SK-N-SH (cell line): Measurements from ENCODE around the gene EXOC4. TPM values are rescaled to one million over a fixed set of nuclear protein-coding genes. Genes with fewer than 3 reads are reported as not detected.

Experiments used
- CTCF ChIA-PET: fragments of 300-600, 350-600 bp; formaldehyde crosslinking; extraction: SDS; loops from one replicate; lab custom pipeline; 2021; lab: Yijun Ruan, JAX
- POLR2A ChIA-PET: fragments of 350-600 bp; sonication (Branson Sonifier 250); formaldehyde crosslinking; extraction: SDS; loops from one replicate; lab custom pipeline; 2020; ENCODE audit warnings: antibody characterized with exemption, inconsistent platforms; lab: Yijun Ruan, JAX
- DNase-seq: peaks from one replicate; pipeline ENCODE4 v3.0.0; 2012
- H2AFZ ChIP-seq: fragments of 200-600 bp; sonication (generic); 2 replicates; pipeline ENCODE4 v1.8.1; 2016; ENCODE audit warnings: antibody characterized with exemption, mild to moderate bottlenecking, low read depth
- H3F3A ChIP-seq: fragments of 200-600 bp; sonication (generic); replicated peaks from 2 replicates; pipeline ENCODE3; 2016; ENCODE audit warnings: antibody characterized with exemption, mild to moderate bottlenecking; ENCODE audit not compliant: insufficient read depth
- H3K27ac ChIP-seq, 2 experiments: fragments of 200-500 bp in 1 of 2; fragments of 200-600 bp in 1 of 2; sonication (Bioruptor generic) in 1 of 2; sonication (generic), shearing (Covaris generic) in 1 of 2; 2 replicates each; pipeline versions ENCODE4 v1.5.1 to v1.6.1; 2014 to 2016; ENCODE audit warnings: low read depth in 2 of 2, inconsistent platforms in 1 of 2, low read length in 1 of 2, mild to moderate bottlenecking in 1 of 2, mixed read lengths in 1 of 2
- H3K27me3 ChIP-seq: fragments of 200-600 bp; sonication (generic), shearing (Covaris generic); 2 replicates; pipeline ENCODE4 v1.6.1; 2016; ENCODE audit warnings: mixed run types; ENCODE audit not compliant: insufficient read depth
- H3K36me3 ChIP-seq, 2 experiments: fragments of 200-500 bp in 1 of 2; fragments of 200-600 bp in 1 of 2; sonication (Bioruptor generic) in 1 of 2; sonication (generic) in 1 of 2; replicated peaks in 1 of 2; 2 replicates each; pipeline versions ENCODE3 to v1.5.1; 2014 to 2016; ENCODE audit warnings: low read length in 1 of 2, mild to moderate bottlenecking in 1 of 2; ENCODE audit not compliant: insufficient read depth in 2 of 2, control insufficient read depth in 1 of 2
- H3K4me1 ChIP-seq, 2 experiments: fragments of 200-500 bp in 1 of 2; fragments of 200-600 bp in 1 of 2; sonication (Bioruptor generic) in 1 of 2; sonication (generic), shearing (Covaris generic) in 1 of 2; 2 replicates each; pipeline versions ENCODE4 v1.5.1 to v1.6.1; 2014 to 2016; ENCODE audit warnings: low read depth in 1 of 2, low read length in 1 of 2, mixed run types in 1 of 2; ENCODE audit not compliant: insufficient read depth in 2 of 2, control insufficient read depth in 1 of 2
- H3K4me2 ChIP-seq: fragments of 200-600 bp; sonication (generic), shearing (Covaris generic); 2 replicates; pipeline ENCODE4 v1.6.1; 2017; ENCODE audit warnings: mixed run types
- H3K4me3 ChIP-seq, 2 experiments: fragments of 200-500 bp in 1 of 2; fragments of 200-600 bp in 1 of 2; sonication (Bioruptor generic) in 1 of 2; sonication (generic), shearing (Covaris generic) in 1 of 2; 2 replicates each; pipeline versions ENCODE4 v1.5.1 to v1.8.1; 2014 to 2016; ENCODE audit warnings: low read depth in 2 of 2, inconsistent platforms in 1 of 2, low read length in 1 of 2, mild to moderate bottlenecking in 1 of 2, mixed read lengths in 1 of 2, moderate library complexity in 1 of 2
- H3K79me2 ChIP-seq: fragments of 200-600 bp; sonication (generic); 2 replicates; pipeline ENCODE4 v1.8.1; 2017; ENCODE audit warnings: mild to moderate bottlenecking; ENCODE audit not compliant: insufficient read depth
- H3K9ac ChIP-seq: fragments of 200-600 bp; sonication (generic); 2 replicates; pipeline ENCODE4 v1.6.1; 2017; ENCODE audit warnings: mixed run types
- H3K9me2 ChIP-seq: fragments of 200-600 bp; sonication (generic); 2 replicates; pipeline ENCODE4 v1.6.1; 2017; ENCODE audit warnings: mixed run types
- H3K9me3 ChIP-seq: fragments of 200-600 bp; sonication (generic); 2 replicates; pipeline ENCODE4 v1.6.1; 2017; ENCODE audit warnings: mixed run types, mild to moderate bottlenecking, moderate library complexity
- H4K20me1 ChIP-seq: fragments of 200-600 bp; sonication (generic); 2 replicates; pipeline ENCODE4 v1.6.1; 2017; ENCODE audit warnings: mild to moderate bottlenecking, mixed run types; ENCODE audit not compliant: insufficient read depth
- CHD2 ChIP-seq: fragments of 150-350 bp; IDR thresholded peaks from 2 replicates; pipeline ENCODE4 v1.6.1; 2018; ENCODE audit warnings: low read length; ENCODE audit not compliant: partially characterized antibody
- ELF1 ChIP-seq: IDR thresholded peaks from 2 replicates; pipeline ENCODE4 v1.4.0; 2012
- EP300 ChIP-seq, 2 experiments: IDR thresholded peaks; 2 replicates each; pipeline versions ENCODE4 v1.4.0 to v1.6.1; 2012; ENCODE audit warnings: borderline replicate concordance in 1 of 2, low read depth in 1 of 2, low read length in 1 of 2
- EZH2phosphoT487 ChIP-seq: fragments of 200-600 bp; sonication (generic); IDR thresholded peaks from 2 replicates; pipeline ENCODE4 v1.6.1; 2017; ENCODE audit warnings: low read depth, mixed run types, mild to moderate bottlenecking, antibody characterized with exemption, moderate library complexity, borderline replicate concordance
- FOSL2 ChIP-seq: IDR thresholded peaks from 2 replicates; pipeline ENCODE4 v1.4.0; 2012; ENCODE audit warnings: low read depth, mild to moderate bottlenecking, moderate library complexity, borderline replicate concordance
- GABPA ChIP-seq: IDR thresholded peaks from 2 replicates; pipeline ENCODE4 v1.4.0; 2012; ENCODE audit warnings: low read depth, mild to moderate bottlenecking
- JUND ChIP-seq: IDR thresholded peaks from 2 replicates; pipeline ENCODE4 v1.4.0; 2012
- RXRA ChIP-seq: IDR thresholded peaks from 2 replicates; pipeline ENCODE4 v1.4.0; 2012; ENCODE audit warnings: low read depth, mild to moderate bottlenecking, borderline replicate concordance
- SIN3A ChIP-seq: IDR thresholded peaks from 2 replicates; pipeline ENCODE4 v1.6.1; 2012; ENCODE audit warnings: low read depth, mild to moderate bottlenecking, low read length, moderate library complexity, borderline replicate concordance
- SMC3 ChIP-seq: IDR thresholded peaks from 2 replicates; pipeline ENCODE4 v1.6.1; 2012; ENCODE audit warnings: low read depth, low read length, improper control_type of control experiment
- TAF1 ChIP-seq: IDR thresholded peaks from 2 replicates; pipeline ENCODE4 v1.6.1; 2012; ENCODE audit warnings: low read depth, mild to moderate bottlenecking, low read length, moderate library complexity, borderline replicate concordance
- TCF12 ChIP-seq: IDR thresholded peaks from 2 replicates; pipeline ENCODE4 v1.4.0; 2012
- TEAD4 ChIP-seq: IDR thresholded peaks from 2 replicates; pipeline ENCODE4 v1.4.0; 2012; ENCODE audit warnings: mild to moderate bottlenecking, borderline replicate concordance; ENCODE audit not compliant: insufficient read depth
- WGBS: methylation state at CpG from one replicate; pipeline ENCODE4 v1.1.6; 2017; ENCODE audit warnings: low lambda C conversion rate; 5-methylcytosine and 5-hydroxymethylcytosine counted together
- polyA plus RNA-seq, 3 experiments: library from polyadenylated mRNA; depleted of rRNA; stranded (reverse); fragments of >200 nt; gene quantifications; 2 replicates each; pipeline ENCODE4 v1.2.3, GENCODE V29; 2012
- TF ChIP-seq, protein P1 (sequence below): IDR thresholded peaks from 2 replicates; pipeline ENCODE4 v1.6.1; 2012; ENCODE audit warnings: mild to moderate bottlenecking, low read depth, low read length, moderate library complexity
- TF ChIP-seq, protein P2 (sequence below): fragments of 200-600 bp; sonication (generic); IDR thresholded peaks from 2 replicates; pipeline ENCODE4 v1.6.1; 2017; ENCODE audit warnings: antibody characterized with exemption, mild to moderate bottlenecking, moderate library complexity
- TF ChIP-seq, protein P3 (sequence below): fragments of 150-350 bp; IDR thresholded peaks from 2 replicates; pipeline ENCODE4 v1.6.1; 2016; ENCODE audit warnings: mild to moderate bottlenecking, low read depth, low read length
- TF ChIP-seq, protein P4 (sequence below): IDR thresholded peaks from 2 replicates; pipeline ENCODE4 v1.4.0; 2012; ENCODE audit warnings: low read depth, borderline replicate concordance

Gene EXOC4
- polyA plus RNA-seq, 1 of the 3 experiments (the other 2 are of a cell fraction), result 37.3 TPM

DNA sequence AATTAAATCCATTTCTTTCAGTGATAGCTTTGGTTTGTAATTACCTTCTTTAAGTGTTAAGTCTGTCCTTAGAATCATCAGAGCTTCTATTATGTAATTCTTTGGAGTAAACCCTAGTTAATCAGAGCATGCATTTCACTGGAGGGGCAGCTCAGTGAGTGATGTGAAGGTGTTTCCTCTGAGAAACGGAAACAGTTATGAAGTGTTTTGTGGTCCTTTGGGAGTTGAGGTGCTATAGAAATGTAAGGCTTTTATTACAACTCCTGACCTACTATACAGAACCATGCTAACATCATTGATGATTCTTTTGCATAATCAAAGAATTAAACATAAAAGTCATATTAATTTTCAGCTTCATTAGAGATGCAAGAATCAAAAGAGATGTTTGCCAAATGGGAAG, 141.5 kb downstream of the EXOC4 start:
- TF ChIP-seq JUND (no peak), TAF1 (no peak), EP300 (IDR thresholded peaks at IDR 0.05; ENCODE audit: borderline replicate concordance in 1 of 2, low read depth in 1 of 2, low read length in 1 of 2) (no peak), GABPA (no peak), CHD2 (no peak), ELF1 (no peak), TCF12 (no peak), FOSL2 (no peak), EZH2phosphoT487 (no peak), TEAD4 (no peak), SMC3 (no peak), SIN3A (no peak), RXRA (no peak)
- TF ChIP-seq, protein P1, sequence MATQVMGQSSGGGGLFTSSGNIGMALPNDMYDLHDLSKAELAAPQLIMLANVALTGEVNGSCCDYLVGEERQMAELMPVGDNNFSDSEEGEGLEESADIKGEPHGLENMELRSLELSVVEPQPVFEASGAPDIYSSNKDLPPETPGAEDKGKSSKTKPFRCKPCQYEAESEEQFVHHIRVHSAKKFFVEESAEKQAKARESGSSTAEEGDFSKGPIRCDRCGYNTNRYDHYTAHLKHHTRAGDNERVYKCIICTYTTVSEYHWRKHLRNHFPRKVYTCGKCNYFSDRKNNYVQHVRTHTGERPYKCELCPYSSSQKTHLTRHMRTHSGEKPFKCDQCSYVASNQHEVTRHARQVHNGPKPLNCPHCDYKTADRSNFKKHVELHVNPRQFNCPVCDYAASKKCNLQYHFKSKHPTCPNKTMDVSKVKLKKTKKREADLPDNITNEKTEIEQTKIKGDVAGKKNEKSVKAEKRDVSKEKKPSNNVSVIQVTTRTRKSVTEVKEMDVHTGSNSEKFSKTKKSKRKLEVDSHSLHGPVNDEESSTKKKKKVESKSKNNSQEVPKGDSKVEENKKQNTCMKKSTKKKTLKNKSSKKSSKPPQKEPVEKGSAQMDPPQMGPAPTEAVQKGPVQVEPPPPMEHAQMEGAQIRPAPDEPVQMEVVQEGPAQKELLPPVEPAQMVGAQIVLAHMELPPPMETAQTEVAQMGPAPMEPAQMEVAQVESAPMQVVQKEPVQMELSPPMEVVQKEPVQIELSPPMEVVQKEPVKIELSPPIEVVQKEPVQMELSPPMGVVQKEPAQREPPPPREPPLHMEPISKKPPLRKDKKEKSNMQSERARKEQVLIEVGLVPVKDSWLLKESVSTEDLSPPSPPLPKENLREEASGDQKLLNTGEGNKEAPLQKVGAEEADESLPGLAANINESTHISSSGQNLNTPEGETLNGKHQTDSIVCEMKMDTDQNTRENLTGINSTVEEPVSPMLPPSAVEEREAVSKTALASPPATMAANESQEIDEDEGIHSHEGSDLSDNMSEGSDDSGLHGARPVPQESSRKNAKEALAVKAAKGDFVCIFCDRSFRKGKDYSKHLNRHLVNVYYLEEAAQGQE, result no peak
- TF ChIP-seq, protein P2, sequence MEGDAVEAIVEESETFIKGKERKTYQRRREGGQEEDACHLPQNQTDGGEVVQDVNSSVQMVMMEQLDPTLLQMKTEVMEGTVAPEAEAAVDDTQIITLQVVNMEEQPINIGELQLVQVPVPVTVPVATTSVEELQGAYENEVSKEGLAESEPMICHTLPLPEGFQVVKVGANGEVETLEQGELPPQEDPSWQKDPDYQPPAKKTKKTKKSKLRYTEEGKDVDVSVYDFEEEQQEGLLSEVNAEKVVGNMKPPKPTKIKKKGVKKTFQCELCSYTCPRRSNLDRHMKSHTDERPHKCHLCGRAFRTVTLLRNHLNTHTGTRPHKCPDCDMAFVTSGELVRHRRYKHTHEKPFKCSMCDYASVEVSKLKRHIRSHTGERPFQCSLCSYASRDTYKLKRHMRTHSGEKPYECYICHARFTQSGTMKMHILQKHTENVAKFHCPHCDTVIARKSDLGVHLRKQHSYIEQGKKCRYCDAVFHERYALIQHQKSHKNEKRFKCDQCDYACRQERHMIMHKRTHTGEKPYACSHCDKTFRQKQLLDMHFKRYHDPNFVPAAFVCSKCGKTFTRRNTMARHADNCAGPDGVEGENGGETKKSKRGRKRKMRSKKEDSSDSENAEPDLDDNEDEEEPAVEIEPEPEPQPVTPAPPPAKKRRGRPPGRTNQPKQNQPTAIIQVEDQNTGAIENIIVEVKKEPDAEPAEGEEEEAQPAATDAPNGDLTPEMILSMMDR, result no peak
- TF ChIP-seq, protein P3, sequence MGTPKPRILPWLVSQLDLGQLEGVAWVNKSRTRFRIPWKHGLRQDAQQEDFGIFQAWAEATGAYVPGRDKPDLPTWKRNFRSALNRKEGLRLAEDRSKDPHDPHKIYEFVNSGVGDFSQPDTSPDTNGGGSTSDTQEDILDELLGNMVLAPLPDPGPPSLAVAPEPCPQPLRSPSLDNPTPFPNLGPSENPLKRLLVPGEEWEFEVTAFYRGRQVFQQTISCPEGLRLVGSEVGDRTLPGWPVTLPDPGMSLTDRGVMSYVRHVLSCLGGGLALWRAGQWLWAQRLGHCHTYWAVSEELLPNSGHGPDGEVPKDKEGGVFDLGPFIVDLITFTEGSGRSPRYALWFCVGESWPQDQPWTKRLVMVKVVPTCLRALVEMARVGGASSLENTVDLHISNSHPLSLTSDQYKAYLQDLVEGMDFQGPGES, result no peak
- TF ChIP-seq, protein P4, sequence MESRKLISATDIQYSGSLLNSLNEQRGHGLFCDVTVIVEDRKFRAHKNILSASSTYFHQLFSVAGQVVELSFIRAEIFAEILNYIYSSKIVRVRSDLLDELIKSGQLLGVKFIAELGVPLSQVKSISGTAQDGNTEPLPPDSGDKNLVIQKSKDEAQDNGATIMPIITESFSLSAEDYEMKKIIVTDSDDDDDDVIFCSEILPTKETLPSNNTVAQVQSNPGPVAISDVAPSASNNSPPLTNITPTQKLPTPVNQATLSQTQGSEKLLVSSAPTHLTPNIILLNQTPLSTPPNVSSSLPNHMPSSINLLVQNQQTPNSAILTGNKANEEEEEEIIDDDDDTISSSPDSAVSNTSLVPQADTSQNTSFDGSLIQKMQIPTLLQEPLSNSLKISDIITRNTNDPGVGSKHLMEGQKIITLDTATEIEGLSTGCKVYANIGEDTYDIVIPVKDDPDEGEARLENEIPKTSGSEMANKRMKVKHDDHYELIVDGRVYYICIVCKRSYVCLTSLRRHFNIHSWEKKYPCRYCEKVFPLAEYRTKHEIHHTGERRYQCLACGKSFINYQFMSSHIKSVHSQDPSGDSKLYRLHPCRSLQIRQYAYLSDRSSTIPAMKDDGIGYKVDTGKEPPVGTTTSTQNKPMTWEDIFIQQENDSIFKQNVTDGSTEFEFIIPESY, result no peak
- TF ChIP-seq, all 33 proteins: peak for 0
- H4K20me1 ChIP-seq, result no peaks in the 10 kb centered on the region
- DNase-seq, result no peak
- H3K4me1 ChIP-seq, result peaks cover 0 to 3% of the 10 kb centered on the region in 2 experiments; a peak in 2 of 4 replicates
- no peaks in the 10 kb centered on the region; the same call in 1 of the 2 replicates for H3K79me2 ChIP-seq
- ChIA-PET CTCF (interaction anchor here (0.6 kb wide), 1 partner anchor 461 kb away, joined by 3 read pairs; no protein-coding TSS in a partner anchor), POLR2A (no interaction called here)
- WGBS, result 96% methylated on average over 1 of the region's 1 CpG
- no peaks in the 10 kb centered on the region for H3K9me2 ChIP-seq
- no peak overlapping the region for H3K4me2 ChIP-seq
- H3K27ac ChIP-seq, result no peak overlapping the region
- H3K27me3 ChIP-seq, result no peaks in the 10 kb centered on the region
- H3K4me3 ChIP-seq, result no peak overlapping the region
- H3K9ac ChIP-seq, result no peak overlapping the region
- no peak overlapping the region for H2AFZ ChIP-seq
- H3F3A ChIP-seq, result no peaks in the 10 kb centered on the region
- peaks cover 5 to 14% of the 10 kb centered on the region in 2 experiments for H3K36me3 ChIP-seq
- H3K9me3 ChIP-seq, result no peaks in the 10 kb centered on the region
